Ishikawa (cell line): ENCODE data around the gene KDM4B.

Experiments
- CEBPB ChIP-seq: IDR thresholded peaks from 2 replicates; pipeline ENCODE4 v1.6.1; 2012
- CREB1 ChIP-seq: IDR thresholded peaks from 2 replicates; pipeline ENCODE4 v1.6.1; 2012; ENCODE audit warnings: low read depth
- EGR1 ChIP-seq: IDR thresholded peaks from 2 replicates; pipeline ENCODE4 v1.6.1; 2012
- EP300 ChIP-seq: IDR thresholded peaks from 2 replicates; pipeline ENCODE4 v1.6.1; 2012; ENCODE audit warnings: borderline replicate concordance
- FOXM1 ChIP-seq: IDR thresholded peaks from 2 replicates; pipeline ENCODE4 v1.6.1; 2012; ENCODE audit warnings: low read depth, borderline replicate concordance
- RAD21 ChIP-seq: IDR thresholded peaks from 2 replicates; pipeline ENCODE4 v1.6.1; 2012; ENCODE audit warnings: low read depth
- TAF1 ChIP-seq: IDR thresholded peaks from 2 replicates; pipeline ENCODE4 v1.6.1; 2012; ENCODE audit warnings: low read depth, mild to moderate bottlenecking
- YY1 ChIP-seq: IDR thresholded peaks from 2 replicates; pipeline ENCODE4 v1.6.1; 2012; ENCODE audit warnings: low read depth
- ZBTB7A ChIP-seq: IDR thresholded peaks from 2 replicates; pipeline ENCODE4 v1.6.1; 2012; ENCODE audit warnings: low read depth
- TF ChIP-seq, protein P1 (sequence below): IDR thresholded peaks from 2 replicates; pipeline ENCODE4 v1.6.1; 2012
- TF ChIP-seq, protein P2 (sequence below): IDR thresholded peaks from 2 replicates; pipeline ENCODE4 v1.6.1; 2012

DNA sequence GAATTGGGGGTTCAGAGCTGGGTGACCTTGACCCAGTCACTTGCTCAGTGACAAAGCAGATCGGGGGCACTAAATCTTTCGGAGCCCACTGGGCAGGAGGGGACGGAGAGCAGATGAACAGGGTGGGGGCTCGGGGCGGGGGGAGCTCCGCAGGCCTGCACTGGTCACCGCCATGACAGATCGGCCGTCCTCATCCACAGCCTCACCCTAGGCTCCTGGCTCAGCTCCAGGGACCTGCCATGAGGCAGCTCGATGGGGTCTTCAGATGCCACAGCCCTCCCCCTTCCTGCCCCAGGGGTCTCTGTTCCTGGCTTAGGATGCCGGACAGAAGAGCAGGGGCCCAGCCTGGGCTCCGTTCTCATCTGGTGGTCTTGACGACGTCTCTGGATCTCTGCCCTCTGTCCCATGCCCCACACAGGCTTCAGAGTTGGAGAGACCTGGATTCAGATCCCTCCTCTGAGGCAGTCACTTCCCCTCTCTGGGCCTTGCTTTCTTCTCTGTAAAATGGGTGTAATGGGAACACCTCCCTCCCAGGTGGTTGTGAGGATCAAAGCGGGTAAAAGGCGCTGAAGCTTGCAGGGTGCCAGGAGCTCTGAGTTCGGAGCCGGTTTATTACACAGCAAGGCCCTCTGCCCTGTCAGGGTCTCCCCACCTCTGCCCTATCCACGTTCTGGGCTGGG, 3.0 kb downstream of the KDM4B start:
- no peak for TF ChIP-seq CEBPB
- TF ChIP-seq TAF1: no peak
- TF ChIP-seq, protein P1, sequence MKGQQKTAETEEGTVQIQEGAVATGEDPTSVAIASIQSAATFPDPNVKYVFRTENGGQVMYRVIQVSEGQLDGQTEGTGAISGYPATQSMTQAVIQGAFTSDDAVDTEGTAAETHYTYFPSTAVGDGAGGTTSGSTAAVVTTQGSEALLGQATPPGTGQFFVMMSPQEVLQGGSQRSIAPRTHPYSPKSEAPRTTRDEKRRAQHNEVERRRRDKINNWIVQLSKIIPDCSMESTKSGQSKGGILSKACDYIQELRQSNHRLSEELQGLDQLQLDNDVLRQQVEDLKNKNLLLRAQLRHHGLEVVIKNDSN: no peak
- no peak for TF ChIP-seq YY1
- TF ChIP-seq ZBTB7A: no peak
- TF ChIP-seq EP300: no peak
- TF ChIP-seq, protein P2, sequence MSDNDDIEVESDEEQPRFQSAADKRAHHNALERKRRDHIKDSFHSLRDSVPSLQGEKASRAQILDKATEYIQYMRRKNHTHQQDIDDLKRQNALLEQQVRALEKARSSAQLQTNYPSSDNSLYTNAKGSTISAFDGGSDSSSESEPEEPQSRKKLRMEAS: no peak
- no peak for TF ChIP-seq EGR1
- TF ChIP-seq CREB1: no peak
- TF ChIP-seq FOXM1: no peak
- TF ChIP-seq RAD21: no peak
